TTC549 (cell line): ENCODE results near the gene RRBP1.
"Not testable (repeated sequence)": the region's sequence is repeated elsewhere in the genome, so short reads cannot be mapped to it uniquely, and the experiment has no call there.

ENCODE experiments used
- FAIRE-seq: peaks from 2 replicates; lab custom pipeline; 2012; peaks lifted over from hg19 to GRCh38; lab: Jason Lieb, UNC

The RRBP1 gene

DNA sequence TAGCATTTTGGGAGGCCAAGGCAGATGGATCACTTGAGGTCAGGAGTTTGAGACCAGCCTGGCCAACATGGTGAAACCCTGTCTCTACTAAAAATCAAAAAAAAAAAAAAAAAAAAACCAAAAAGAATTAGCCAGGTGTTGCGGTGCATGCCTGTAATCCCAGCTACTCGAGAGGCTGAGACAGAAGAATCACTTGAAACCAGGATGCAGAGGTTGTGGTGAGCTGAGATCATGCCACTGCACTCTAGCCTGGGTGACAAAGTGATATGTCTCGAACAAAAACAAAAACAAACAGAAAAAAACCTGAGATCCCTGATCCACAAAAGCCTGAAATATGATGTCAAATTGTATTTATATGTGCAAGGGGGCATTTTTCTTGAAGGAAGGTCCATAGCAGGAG is 25.9 kb upstream of the RRBP1 start:
- FAIRE-seq: not testable (repeated sequence)

DNA sequence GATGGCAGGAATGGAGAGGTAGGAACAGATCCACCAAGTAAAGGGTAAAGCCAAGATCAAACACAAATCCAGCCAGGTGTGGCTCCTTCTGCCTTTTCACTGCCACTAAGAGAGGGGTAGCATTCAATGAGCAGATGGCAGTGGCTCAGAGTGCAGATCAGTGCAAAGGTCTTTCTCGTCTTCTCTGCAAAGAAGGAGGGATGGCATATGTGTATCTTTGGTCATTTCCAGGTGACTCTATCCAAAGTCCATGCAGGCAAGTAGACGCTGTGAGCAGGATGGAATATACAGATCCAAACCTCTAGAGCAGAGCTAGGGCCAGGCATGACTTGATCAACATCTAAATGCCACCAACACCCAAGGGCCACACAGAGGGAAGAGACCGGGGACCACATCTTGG is 24.6 kb upstream of the RRBP1 start:
- FAIRE-seq: no peak

DNA sequence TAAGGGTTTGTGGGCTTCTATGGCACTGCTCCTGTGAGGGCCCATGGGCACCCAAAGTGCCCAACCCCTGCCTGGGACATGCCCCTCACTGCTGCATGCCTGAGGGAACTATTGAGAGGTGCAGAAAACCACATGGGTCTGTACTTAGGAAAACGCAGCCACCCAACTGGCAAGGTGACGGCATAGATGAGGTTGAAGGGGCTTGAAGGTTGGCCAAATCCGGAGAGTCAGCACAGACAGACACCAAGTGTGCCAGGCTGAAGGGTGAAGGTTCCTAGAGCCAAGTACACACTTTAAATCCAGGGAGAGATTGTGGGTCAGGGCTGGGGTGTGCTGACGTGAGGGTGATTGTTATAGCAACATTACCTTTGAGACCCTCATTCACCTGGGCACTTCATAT is 23.9 kb upstream of the RRBP1 start:
- no peak for FAIRE-seq

DNA sequence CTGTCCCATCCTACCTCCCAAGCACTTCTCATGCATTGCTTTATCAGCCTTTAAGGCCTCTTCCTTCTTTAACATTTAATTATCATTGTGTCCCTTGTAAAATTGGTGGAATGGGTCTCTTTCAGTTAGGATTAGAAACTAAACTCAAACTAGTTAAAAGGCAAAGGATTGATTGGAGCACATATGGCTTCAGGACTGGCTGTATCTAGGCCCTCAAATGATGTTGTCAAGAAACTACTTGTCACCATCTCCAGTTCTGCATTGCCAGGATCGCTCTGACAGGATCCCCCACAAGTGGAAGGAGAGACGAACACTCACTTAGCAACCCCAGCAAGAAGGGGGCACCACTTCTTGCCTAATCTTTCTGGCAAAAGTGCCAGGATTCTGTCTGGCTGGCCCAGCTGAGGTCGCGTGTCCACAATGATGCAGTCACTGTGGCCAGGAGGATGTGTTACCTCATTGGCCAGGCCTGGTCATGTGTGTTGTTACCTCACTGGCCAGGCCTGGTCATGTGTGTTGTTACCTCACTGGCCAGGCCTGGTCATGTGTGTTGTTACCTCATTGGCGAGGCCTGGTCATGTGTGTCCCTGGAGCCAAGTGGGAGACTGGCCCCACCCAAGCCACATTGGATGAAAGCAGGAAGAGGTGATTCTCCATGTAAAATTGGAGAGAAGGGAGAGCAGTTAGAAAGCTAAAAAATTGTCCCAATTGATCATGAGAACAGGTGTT is 22.7 kb upstream of the RRBP1 start:
- no peak for FAIRE-seq

GRCh38 chr20:17701826-17702225 is 19.8 kb upstream of the RRBP1 start:
- no peak for FAIRE-seq

DNA sequence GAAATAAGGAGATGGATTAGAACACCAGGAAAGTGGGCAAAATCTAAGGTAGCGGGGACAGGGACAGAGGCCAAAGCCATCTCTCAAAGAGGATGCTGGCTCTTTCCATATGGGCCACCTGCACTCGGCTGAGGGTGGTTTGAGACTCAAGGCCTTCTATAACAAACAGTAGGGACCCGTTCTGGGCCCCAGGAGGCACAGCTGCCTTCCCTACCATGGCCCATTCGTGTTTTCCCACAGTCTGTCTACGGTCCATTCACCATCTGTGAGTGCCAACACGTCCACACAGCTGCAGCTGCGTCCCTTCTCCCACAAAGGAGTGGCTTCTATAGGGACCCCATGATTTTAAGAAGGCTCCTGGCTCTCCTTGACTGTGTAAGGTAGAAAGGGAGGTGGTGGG is 18.6 kb upstream of the RRBP1 start:
- FAIRE-seq: no peak

GRCh38 chr20:17699931-17700351 is 17.9 kb upstream of the RRBP1 start, which contains the start of gene BANF2:
Gene BANF2, plus strand, starts transcription at chr20:17699966. Its CDS starts 25,060 bp downstream, at chr20:17725026.
- FAIRE-seq: no peak

GRCh38 chr20:17698384-17698783 is 16.3 kb upstream of the RRBP1 start:
- no peak for FAIRE-seq

GRCh38 chr20:17697171-17697570 is 15.1 kb upstream of the RRBP1 start:
- FAIRE-seq: no peak

- FAIRE-seq: no peak
Measured at GRCh38 chr20:17696287-17696686, 14.2 kb upstream of the RRBP1 start.

- no peak for FAIRE-seq
Measured at GRCh38 chr20:17694767-17695166, 12.7 kb upstream of the RRBP1 start.

GRCh38 chr20:17693444-17694001 is 11.5 kb upstream of the RRBP1 start:
- FAIRE-seq: no peak

DNA sequence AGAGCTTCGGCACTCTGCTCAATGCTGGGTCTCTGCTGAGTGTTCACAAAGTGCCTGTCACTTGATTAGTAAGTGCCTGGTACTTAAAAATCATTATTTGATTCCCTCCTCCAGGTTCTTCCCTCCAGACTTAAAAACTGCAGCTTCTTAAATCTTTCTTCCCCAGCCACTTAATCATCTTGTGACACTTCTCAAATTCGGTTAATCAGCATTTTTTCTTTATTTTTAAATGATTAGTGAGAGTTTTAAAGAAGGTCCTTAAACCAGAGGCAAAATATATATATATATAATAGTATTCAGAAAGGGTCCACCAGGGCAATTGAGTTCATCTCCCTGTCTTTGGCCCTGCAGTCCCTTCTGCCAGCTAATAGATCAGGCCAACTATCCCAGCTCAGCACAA is 9.7 kb upstream of the RRBP1 start:
- FAIRE-seq: no peak

DNA sequence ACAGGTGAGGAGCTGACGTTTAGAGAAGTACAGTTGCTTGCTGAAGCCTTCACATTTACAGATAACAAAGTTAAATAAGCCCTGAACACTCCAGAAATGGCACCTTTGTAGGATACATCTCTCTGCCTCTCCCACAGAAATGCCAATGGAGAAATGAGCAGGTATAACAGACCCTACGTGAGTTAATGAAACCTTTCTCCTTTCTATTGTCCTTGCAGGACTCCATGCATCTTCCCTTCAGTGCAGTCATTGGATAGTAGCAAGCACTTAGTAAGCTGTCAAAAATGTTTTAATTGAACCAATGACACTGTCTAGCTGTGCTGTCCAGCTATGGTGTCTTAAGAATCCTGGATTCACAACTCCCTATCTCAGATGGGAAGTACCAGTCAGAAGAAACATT is 8.1 kb upstream of the RRBP1 start:
- FAIRE-seq: no peak

DNA sequence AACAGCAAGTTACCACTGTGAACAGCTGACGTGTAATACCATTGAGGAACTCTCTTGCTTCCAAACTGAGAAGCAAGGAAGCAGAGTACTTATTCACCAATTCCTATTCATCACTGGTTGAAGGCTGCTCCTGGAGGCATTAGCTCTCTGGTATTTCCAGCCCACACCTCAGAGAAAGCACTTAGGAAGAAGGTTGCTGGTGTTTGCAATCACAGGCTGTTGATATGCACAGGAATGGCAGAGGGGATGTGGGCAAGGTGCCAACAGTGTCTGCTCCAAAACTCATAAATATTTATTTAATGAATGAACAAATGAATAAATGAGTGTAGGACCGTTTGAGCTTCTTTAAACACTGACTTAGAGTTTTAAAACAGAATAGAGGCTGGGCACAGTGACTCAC is 6.9 kb upstream of the RRBP1 start:
- FAIRE-seq: no peak

DNA sequence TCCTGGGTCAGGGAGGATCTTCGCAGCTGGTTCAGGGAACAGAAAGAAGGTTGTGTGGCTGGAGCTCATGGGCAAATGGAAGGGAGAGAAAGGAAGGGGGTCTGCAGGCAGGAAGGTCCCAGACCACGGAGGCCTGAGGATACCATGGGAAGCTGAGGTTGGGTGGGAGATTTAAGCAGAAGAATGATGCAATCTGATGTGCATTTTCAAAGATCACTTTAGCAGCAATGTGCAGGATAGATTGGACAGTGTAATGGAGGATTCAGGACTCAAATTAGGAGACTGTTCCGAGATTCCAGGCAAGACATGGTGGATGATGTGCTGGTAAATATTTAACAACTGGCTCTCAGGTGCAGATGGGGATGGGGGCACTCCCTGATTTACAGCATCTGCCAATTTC is 5.8 kb upstream of the RRBP1 start:
- no peak for FAIRE-seq

- no peak for FAIRE-seq
Measured at GRCh38 chr20:17685168-17685567, 3.1 kb upstream of the RRBP1 start.

GRCh38 chr20:17684077-17684888 is 2.2 kb upstream of the RRBP1 start:
- no peak for FAIRE-seq

DNA sequence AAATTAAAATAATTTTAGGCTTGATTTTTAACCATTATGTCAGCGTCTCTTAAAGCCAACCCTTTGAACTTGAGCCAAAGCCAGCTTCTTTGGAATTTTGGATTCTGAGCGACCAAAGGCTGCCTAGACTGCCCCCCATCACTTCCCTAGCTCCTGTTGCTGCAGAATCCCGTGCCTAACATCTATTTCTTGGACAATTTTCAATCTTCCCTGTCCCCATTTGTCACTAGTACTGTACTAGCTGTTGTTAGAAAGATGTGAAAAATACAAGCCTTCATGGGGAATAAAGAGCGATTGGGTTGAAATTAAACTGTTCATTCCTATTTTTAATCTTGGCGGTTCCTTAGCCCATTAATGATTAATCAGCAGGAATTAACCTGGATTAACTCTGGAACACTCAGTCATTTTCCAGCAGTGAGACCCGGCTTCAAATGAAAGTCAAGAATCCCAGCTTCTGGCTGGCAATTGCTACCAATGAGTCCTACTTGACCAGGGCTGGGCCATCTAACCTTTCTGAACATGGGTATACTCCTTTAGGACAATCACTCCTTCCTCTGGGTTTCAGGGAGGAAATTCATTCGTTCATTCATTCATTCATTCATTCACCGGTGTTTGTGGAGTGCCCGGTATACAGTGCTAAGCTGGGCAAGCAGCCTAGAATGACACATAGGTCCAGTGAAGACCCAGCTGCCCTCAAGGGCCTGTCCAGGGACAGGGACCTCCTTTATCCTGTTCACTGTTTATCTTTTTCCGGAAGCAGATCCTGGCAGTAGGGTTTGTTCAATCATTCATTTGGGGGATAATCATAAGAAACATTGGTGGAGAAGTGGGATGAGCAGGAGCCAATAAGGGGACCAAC is 1.4 kb upstream of the RRBP1 start:
- FAIRE-seq: no peak

- FAIRE-seq: no peak
Measured at GRCh38 chr20:17682889-17683198, 802 bp upstream of the RRBP1 start.

DNA sequence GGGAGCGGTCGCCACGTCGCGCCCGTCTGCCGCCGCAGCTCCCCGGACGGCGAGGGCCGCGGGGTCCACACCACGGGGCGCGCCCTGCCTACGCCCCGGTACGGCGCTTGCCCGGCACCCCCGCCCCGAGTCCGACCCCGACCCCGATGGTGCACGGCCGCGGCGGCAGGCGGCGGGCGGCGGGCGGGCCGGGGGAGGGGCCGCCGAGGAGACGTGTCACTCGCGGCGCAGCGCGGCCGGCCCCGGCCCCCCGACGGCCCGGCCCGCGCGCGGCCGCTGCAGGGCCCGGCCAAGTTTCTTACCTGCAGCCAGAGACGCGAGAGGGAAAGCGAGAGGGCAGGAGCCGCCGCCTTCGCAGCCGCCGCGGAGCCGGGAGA is 328 bp downstream of the RRBP1 start:
- FAIRE-seq: no peak

DNA sequence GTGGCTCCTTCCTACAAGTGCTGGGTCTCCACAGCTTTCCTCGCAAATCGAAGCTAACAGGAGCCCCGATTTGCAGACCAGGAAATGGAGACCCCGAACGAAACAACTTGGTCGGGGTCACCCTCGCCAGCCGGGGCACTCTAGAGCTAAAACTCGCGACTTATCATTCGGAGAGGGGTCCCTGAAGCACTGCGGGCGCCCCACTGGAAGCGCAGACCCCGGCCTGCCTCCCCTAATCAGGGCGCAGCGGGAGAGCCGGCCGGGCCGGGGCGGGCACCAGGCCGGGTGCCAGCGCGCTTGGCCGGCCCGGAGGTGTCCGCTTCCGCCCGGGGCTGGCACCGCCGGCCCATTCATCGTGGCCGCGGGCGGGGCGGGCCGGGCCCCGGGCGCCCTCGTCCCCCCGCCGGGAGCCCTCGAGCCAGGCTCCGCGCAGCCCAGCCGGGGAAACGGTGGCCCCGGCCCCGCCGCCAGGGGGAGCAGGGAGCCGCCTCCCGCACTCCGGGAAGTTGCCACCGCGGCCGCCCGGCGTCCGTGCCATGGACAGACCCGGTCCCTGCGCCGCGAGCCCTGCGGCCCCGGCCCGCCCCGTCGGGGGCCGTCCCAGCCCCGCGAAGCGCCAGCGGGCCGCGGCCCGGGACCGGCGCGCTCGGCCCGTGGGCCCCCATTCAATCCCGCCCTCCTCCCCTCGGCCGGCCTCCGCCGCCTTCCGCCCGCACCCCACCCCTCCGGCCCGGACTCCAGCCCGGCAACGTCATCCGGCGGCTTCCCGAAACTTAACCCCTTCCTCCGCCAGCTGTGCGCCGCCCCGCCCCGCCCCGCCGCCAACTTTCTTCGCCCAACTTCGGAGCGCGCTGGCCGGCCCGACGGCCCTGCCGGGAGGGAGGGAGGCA is 961 bp downstream of the RRBP1 start:
- no peak for FAIRE-seq
